HUES6 (cell line): ENCODE measurements around the gene BOC.

Experiments
- H3K27ac ChIP-seq: 2 replicates; pipeline ENCODE4 v1.7.0; 2013; ENCODE audit warnings: low read depth, mild to moderate bottlenecking, low read length, inconsistent platforms
- H3K27me3 ChIP-seq: 2 replicates; pipeline ENCODE4 v1.6.1; 2013; ENCODE audit warnings: low read length; ENCODE audit not compliant: control insufficient read depth, insufficient read depth
- H3K36me3 ChIP-seq: 2 replicates; pipeline ENCODE4 v1.6.1; 2013; ENCODE audit warnings: low read length; ENCODE audit not compliant: control insufficient read depth, insufficient read depth
- H3K4me1 ChIP-seq: 2 replicates; pipeline ENCODE4 v1.6.1; 2013; ENCODE audit warnings: low read length; ENCODE audit not compliant: control insufficient read depth, insufficient read depth
- H3K4me3 ChIP-seq: 2 replicates; pipeline ENCODE4 v1.5.1; 2013; ENCODE audit warnings: low read depth, low read length
- H3K9ac ChIP-seq: one replicate; pipeline ENCODE4 v1.6.1; 2013; ENCODE audit warnings: mild to moderate bottlenecking, low read length
- H3K9me3 ChIP-seq: 2 replicates; pipeline ENCODE4 v1.6.1; 2013; ENCODE audit warnings: low read depth, low read length; ENCODE audit not compliant: control insufficient read depth, insufficient read depth

The BOC gene

GRCh38 chr3:113214917-113215595 is 3.7 kb downstream of the BOC start:
- Histone ChIP-seq H3K9me3 (no peaks in the 10 kb centered on the region), H3K27me3 (peaks cover 36% of the 10 kb centered on the region), H3K27ac (no peak overlapping the region), H3K36me3 (no peaks in the 10 kb centered on the region), H3K4me3 (no peak overlapping the region), H3K9ac (no peak overlapping the region), H3K4me1 (peaks cover 19% of the 10 kb centered on the region)

GRCh38 chr3:113216393-113216792 is 5.0 kb downstream of the BOC start:
- Histone ChIP-seq H3K4me3 (no peak overlapping the region), H3K27ac (no peak overlapping the region), H3K4me1 (peaks cover 14% of the 10 kb centered on the region; the same call in 1 of the 2 replicates), H3K9ac (no peak overlapping the region), H3K9me3 (no peaks in the 10 kb centered on the region), H3K36me3 (no peaks in the 10 kb centered on the region), H3K27me3 (peaks cover 30% of the 10 kb centered on the region)

DNA sequence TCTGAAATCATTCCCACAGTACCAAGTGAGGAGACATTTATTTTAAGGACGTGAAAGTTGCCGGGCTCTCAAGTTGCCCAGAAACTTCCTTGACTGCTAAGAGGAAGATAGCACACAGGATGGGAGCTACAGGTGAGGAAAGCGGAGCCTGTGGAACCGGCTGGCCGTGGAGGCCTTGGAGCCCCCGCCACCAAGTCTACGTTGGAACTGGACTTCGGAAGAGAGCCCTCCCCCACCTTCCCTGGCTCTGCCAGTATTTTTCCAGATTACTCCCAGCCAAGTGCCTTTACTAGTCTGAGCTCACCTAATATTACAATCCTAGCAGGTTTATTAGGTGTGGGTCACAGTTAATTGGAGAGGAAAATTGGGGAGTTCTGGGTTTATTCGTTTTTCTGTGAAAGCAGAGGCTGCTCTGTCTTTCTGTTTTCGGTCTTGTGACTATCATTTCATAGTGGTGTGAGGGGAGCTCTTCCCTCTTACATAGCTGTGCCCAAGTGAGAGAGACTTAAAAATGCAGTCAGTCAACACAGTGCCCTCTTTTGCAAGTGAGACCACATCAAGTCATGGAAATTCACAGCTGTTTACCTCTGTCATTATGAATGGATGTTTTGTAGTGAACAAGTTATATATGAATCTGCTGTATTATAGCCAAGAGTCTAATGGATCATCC is 6.8 kb downstream of the BOC start:
- no peaks in the 10 kb centered on the region for H3K36me3 ChIP-seq

DNA sequence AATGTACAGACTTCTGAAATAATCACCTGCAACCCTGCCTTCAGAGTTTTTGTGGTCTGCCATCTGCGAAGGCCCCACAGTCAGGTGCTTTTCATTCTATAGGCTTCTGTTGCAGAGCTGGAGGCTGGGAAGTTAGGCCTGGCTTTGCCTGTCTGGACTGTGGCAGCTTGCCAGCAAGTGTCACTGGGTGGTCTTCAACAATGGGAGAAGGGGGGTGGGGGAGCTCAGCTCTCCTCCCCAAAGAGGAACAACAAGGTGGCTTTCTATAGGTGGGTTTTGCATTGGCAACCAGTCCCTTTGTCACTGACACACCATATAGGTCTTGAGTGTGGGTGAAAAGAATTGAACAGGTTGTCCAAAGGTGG is 7.3 kb downstream of the BOC start:
- no peak overlapping the region for H3K9ac ChIP-seq
- no peaks in the 10 kb centered on the region for H3K9me3 ChIP-seq
- no peak overlapping the region for H3K4me3 ChIP-seq
- H3K4me1 ChIP-seq, result peaks cover 19% of the 10 kb centered on the region; the same call in 1 of the 2 replicates
- no peaks in the 10 kb centered on the region for H3K36me3 ChIP-seq
- H3K27ac ChIP-seq, result no peak overlapping the region
- peaks cover 13% of the 10 kb centered on the region for H3K27me3 ChIP-seq

More for the DNA sequence above, 6.8 kb downstream of the BOC start:
- Histone ChIP-seq H3K9me3 (no peaks in the 10 kb centered on the region), H3K27me3 (peaks cover 18% of the 10 kb centered on the region), H3K9ac (no peak overlapping the region), H3K4me3 (no peak overlapping the region), H3K4me1 (peaks cover 20% of the 10 kb centered on the region; the same call in 1 of the 2 replicates), H3K27ac (no peak overlapping the region)

DNA sequence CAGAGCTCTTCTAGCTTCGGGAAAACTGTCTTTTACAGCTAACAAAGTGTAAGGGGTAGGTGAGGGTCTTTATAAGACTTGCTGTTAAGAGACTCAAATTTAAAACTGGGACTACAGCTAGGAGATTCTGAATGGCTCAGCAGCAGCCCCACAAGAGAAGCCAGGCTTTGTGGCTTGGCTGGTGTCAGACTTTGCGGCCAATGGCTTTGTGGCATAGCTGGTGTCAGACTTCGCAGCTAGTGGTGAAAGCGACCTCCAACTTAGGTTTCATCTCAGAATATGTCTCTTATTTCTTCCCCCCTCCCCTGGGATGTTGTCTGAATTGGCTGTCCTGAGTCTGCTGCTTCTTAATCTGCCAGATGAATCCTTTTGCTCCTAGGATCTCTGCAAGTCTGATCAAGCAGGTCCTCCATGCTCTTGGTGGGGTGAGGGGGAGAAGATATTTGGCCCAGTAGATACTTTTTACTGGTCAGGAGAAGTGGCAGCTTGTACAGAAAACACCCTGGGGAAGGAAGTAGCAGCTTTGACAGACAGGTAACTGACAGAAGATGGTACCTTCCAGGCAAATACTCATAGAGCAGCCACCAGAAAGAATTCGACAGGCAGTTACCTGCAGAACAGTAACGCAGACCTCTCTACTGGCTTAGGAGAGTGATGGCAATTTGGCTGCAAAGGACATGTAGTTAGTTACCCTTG is 8.4 kb downstream of the BOC start:
- Histone ChIP-seq H3K36me3 (no peaks in the 10 kb centered on the region), H3K27ac (no peak overlapping the region), H3K4me1 (peaks cover 19% of the 10 kb centered on the region; the same call in 1 of the 2 replicates), H3K4me3 (no peak overlapping the region), H3K9me3 (no peaks in the 10 kb centered on the region), H3K9ac (no peak overlapping the region), H3K27me3 (peaks cover 6% of the 10 kb centered on the region; the same call in 1 of the 2 replicates)

DNA sequence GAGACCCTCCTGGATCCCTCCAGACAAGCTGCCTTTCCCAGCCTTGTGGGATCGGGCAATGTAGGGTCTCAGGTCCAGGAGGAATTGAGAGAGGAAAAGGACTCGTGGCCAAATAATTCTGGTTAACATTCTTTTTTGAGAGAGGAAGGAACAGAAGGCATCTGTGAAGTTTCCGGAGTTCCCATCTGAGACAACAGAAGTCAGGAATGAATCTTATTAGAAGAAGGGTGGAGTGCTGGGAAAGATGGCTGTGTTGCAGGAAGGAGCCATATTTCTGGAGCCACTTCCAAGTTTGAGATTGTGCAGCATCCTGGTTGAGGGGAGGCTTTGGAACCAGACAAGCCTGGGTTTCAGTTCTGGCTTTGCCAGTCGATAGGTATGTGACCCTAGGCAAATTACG is 9.4 kb downstream of the BOC start:
- H3K4me1 ChIP-seq, result peaks cover 19% of the 10 kb centered on the region; the same call in 1 of the 2 replicates

DNA sequence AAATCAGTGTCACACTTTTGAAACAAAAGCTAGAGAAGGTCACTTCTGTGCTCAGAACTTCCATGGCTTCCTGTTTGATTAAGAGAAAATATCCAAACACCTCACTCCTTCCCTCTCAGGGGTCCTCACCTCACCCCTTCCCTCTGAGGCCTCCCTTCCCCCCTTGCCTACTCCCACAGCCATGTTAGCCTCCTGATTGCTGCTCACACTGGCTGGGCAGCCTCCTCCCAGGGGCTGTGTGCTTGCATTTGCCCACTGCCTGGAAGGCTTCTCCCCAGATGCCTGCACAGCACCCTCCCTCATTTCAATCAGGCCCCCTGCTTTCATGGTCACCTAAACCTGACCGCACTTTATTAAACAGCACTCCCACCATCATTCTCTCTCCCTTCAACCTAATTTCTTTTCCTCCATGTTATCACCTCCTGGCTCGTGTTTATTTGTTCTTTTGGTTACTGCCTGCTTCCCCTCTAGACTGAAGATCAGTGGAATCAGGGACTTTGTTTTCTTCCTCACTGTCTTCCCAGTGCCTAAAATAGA is 10.4 kb downstream of the BOC start:
- Histone ChIP-seq H3K9ac (no peak overlapping the region), H3K9me3 (no peaks in the 10 kb centered on the region), H3K36me3 (no peaks in the 10 kb centered on the region), H3K4me3 (no peak overlapping the region), H3K27ac (no peak overlapping the region), H3K4me1 (peaks cover 19% of the 10 kb centered on the region; the same call in 1 of the 2 replicates), H3K27me3 (no peaks in the 10 kb centered on the region)

More for the DNA sequence above, 9.4 kb downstream of the BOC start:
- no peaks in the 10 kb centered on the region for H3K27me3 ChIP-seq
- H3K9me3 ChIP-seq, result no peaks in the 10 kb centered on the region
- no peak overlapping the region for H3K9ac ChIP-seq
- no peak overlapping the region for H3K27ac ChIP-seq
- H3K4me3 ChIP-seq, result no peak overlapping the region
- no peaks in the 10 kb centered on the region for H3K36me3 ChIP-seq

GRCh38 chr3:113222451-113223086 is 11.2 kb downstream of the BOC start:
- H3K4me3 ChIP-seq, result no peak overlapping the region

GRCh38 chr3:113223475-113224281 is 12.3 kb downstream of the BOC start:
- no peaks in the 10 kb centered on the region for H3K27me3 ChIP-seq
- no peak overlapping the region for H3K27ac ChIP-seq
- H3K9me3 ChIP-seq, result no peaks in the 10 kb centered on the region
- H3K9ac ChIP-seq, result no peak overlapping the region
- H3K4me1 ChIP-seq, result peaks cover 24% of the 10 kb centered on the region
- H3K36me3 ChIP-seq, result no peaks in the 10 kb centered on the region
- no peak overlapping the region for H3K4me3 ChIP-seq

More at GRCh38 chr3:113222451-113223086, 11.2 kb downstream of the BOC start:
- H3K9me3 ChIP-seq, result no peaks in the 10 kb centered on the region
- H3K9ac ChIP-seq, result no peak overlapping the region
- peaks cover 19% of the 10 kb centered on the region; the same call in 1 of the 2 replicates for H3K4me1 ChIP-seq
- H3K27ac ChIP-seq, result no peak overlapping the region
- H3K27me3 ChIP-seq, result no peaks in the 10 kb centered on the region
- no peaks in the 10 kb centered on the region for H3K36me3 ChIP-seq

DNA sequence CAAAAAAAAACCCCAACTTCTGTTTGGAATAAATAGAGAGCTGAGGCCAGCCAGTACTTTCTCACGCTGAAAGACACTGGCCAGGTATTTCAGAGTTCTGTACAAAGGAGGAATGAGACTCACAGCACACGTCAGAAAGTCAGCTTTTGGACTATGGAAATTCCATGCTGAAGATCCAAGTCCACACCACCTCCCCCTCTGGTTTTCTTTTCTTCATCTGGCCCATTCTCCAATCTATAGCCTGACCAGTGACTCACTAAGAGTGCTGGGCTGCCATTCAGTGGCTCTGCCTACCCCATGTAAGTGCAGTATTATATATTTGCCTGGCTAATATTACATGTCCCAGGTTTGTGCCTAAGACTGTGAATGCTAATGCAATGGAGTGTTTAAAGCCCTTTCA is 13.9 kb downstream of the BOC start:
- no peaks in the 10 kb centered on the region for H3K9me3 ChIP-seq
- no peaks in the 10 kb centered on the region for H3K27me3 ChIP-seq
- H3K9ac ChIP-seq, result no peak overlapping the region
- H3K4me1 ChIP-seq, result peaks cover 31% of the 10 kb centered on the region
- H3K27ac ChIP-seq, result no peak overlapping the region
- no peak overlapping the region for H3K4me3 ChIP-seq
- H3K36me3 ChIP-seq, result no peaks in the 10 kb centered on the region
